Keratinocyte (primary cell): ENCODE measurements around the gene C2CD3. TPM values are rescaled to one million over a fixed set of nuclear protein-coding genes. Genes with fewer than 3 reads are reported as not detected.

ENCODE experiments used
- DNase-seq: peaks from one replicate; pipeline ENCODE4 v3.0.0-alpha.2; 2011; ENCODE audit warnings: low read depth, missing footprints, low spot score
- FAIRE-seq: peaks from 2 replicates; lab custom pipeline; 2011; peaks lifted over from hg19 to GRCh38; lab: Jason Lieb, UNC
- H2AFZ ChIP-seq: 2 replicates; pipeline ENCODE4 v1.6.0; 2012; ENCODE audit warnings: low read length, control low read depth, inconsistent platforms; ENCODE audit not compliant: control insufficient read depth
- H3K27ac ChIP-seq: 2 replicates; pipeline ENCODE4 v1.5.1; 2011; ENCODE audit warnings: low read length; ENCODE audit not compliant: control insufficient read depth, insufficient read depth
- H3K27me3 ChIP-seq: 3 replicates; pipeline ENCODE4 v1.6.0; 2011; ENCODE audit warnings: low read length; ENCODE audit not compliant: control insufficient read depth, insufficient read depth; ENCODE audit errors: extremely low read depth
- H3K36me3 ChIP-seq, 2 experiments: 2 replicates in 1 of 2; 3 replicates in 1 of 2; pipeline ENCODE4 v1.5.1; 2011; ENCODE audit warnings: low read length in 2 of 2, mild to moderate bottlenecking in 1 of 2; ENCODE audit not compliant: control insufficient read depth in 2 of 2, insufficient read depth in 2 of 2; ENCODE audit errors: extremely low read depth in 1 of 2
- H3K4me1 ChIP-seq: 3 replicates; pipeline ENCODE4 v1.5.1; 2011; ENCODE audit warnings: low read length; ENCODE audit not compliant: control insufficient read depth, insufficient read depth; ENCODE audit errors: extremely low read depth
- H3K4me2 ChIP-seq: 3 replicates; pipeline ENCODE4 v1.6.0; 2011; ENCODE audit warnings: low read depth, low read length; ENCODE audit not compliant: control insufficient read depth, insufficient read depth; ENCODE audit errors: extremely low read depth
- H3K4me3 ChIP-seq, 3 experiments: fragments of 200-600 bp in 1 of 3; sonication (generic) in 1 of 3; 2 replicates in 2 of 3; 3 replicates in 1 of 3; pipeline ENCODE4 v1.5.1; 2011 to 2016; ENCODE audit warnings: low read length in 3 of 3, mild to moderate bottlenecking in 3 of 3, control low read depth in 2 of 3, inconsistent platforms in 1 of 3, low read depth in 1 of 3, mixed read lengths in 1 of 3, mixed run types in 1 of 3, moderate library complexity in 1 of 3; ENCODE audit not compliant: control insufficient read depth in 2 of 3, insufficient read depth in 2 of 3; ENCODE audit errors: extremely low read depth in 1 of 3
- H3K79me2 ChIP-seq: 2 replicates; pipeline ENCODE4 v1.6.0; 2012; ENCODE audit warnings: low read length; ENCODE audit not compliant: control insufficient read depth, insufficient read depth
- H3K9ac ChIP-seq: 3 replicates; pipeline ENCODE4 v1.6.0; 2011; ENCODE audit warnings: low read length; ENCODE audit not compliant: control insufficient read depth, insufficient read depth; ENCODE audit errors: extremely low read depth
- H3K9me1 ChIP-seq: 3 replicates; pipeline ENCODE4 v1.6.0; 2011; ENCODE audit warnings: low read length; ENCODE audit not compliant: control insufficient read depth, insufficient read depth; ENCODE audit errors: extremely low read depth
- H3K9me3 ChIP-seq: 2 replicates; pipeline ENCODE4 v1.5.1; 2012; ENCODE audit warnings: low read depth, low read length; ENCODE audit not compliant: control insufficient read depth
- H4K20me1 ChIP-seq: 3 replicates; pipeline ENCODE4 v1.6.0; 2011; ENCODE audit warnings: low read length; ENCODE audit not compliant: control insufficient read depth, insufficient read depth; ENCODE audit errors: extremely low read depth
- CTCF ChIP-seq, 3 experiments: IDR thresholded peaks in 1 of 3; conservative IDR thresholded peaks in 1 of 3; optimal IDR thresholded peaks in 1 of 3; 2 replicates in 2 of 3; 3 replicates in 1 of 3; pipeline versions ENCODE3 to v1.5.1; 2011; ENCODE audit warnings: low read length in 3 of 3, mild to moderate bottlenecking in 3 of 3, moderate library complexity in 2 of 3, control low read depth in 1 of 3, inconsistent platforms in 1 of 3; ENCODE audit not compliant: insufficient read depth in 2 of 3; ENCODE audit errors: extremely low read depth in 1 of 3
- EZH2 ChIP-seq: IDR thresholded peaks from one replicate; pipeline ENCODE4 v1.6.1; 2012; ENCODE audit warnings: inconsistent platforms, mild to moderate bottlenecking, low read length, moderate library complexity
- dilution Hi-C: fragments of 300-500 bp; cut with MboI; formaldehyde crosslinking; loops from one replicate; pipeline ENCODE4 v1.7.0; 2020; ENCODE audit warnings: low sequenced_read_pairs; ENCODE audit not compliant: extremely low pct_ligation_motif_present
- polyA plus RNA-seq, 5 experiments: library from polyadenylated mRNA; depleted of rRNA in 3 of 5; stranded (reverse) in 3 of 5; stranded (forward) in 1 of 5; unstranded in 1 of 5; fragments of >200 nt; gene quantifications; 1 replicate in 1 of 5; 2 replicates in 3 of 5; 3 replicates in 1 of 5; pipeline versions ENCODE4 v1.2.1 to v1.2.3, GENCODE V29; 2011 to 2012; ENCODE audit warnings: missing spikeins in 2 of 5, low read depth in 1 of 5, low replicate concordance in 1 of 5

Gene C2CD3
- polyA plus RNA-seq, 1 donor (not counting 4 experiments of a cell fraction or from before 2014, with no cell fraction given): 9.8 TPM

GRCh38 chr11:73971175-73971719, 199.6 kb downstream of the C2CD3 start:
- DNase-seq (no peak), FAIRE-seq (no peak)
- Histone ChIP-seq H3K4me1 (peaks cover 8% of the 10 kb centered on the region), H3K27ac (no peak overlapping the region), H3K9ac (no peak overlapping the region), H3K79me2 (no peaks in the 10 kb centered on the region), H2AFZ (no peak overlapping the region), H3K36me3 (no peaks in the 10 kb centered on the region), H4K20me1 (no peaks in the 10 kb centered on the region), H3K4me2 (no peak overlapping the region), H3K27me3 (no peaks in the 10 kb centered on the region), H3K9me1 (no peaks in the 10 kb centered on the region), H3K9me3 (no peaks in the 10 kb centered on the region), H3K4me3 (no peak overlapping the region)
- TF ChIP-seq CTCF (optimal IDR thresholded peaks at IDR 0.05 in 1 of 3, IDR thresholded peaks at IDR 0.05 in 1 of 3, conservative IDR thresholded peaks at IDR 0.05 in 1 of 3; ENCODE audit: extremely low read depth in 1 of 3, insufficient read depth in 2 of 3, low read length in 3 of 3) (no peak), EZH2 (no peak)
- dilution Hi-C loops: no loop called here

- dilution Hi-C loops: no loop called here
- Histone ChIP-seq H3K9me3 (no peaks in the 10 kb centered on the region), H3K79me2 (no peaks in the 10 kb centered on the region), H3K27ac (no peak overlapping the region), H3K4me2 (no peak overlapping the region), H2AFZ (no peak overlapping the region), H3K9me1 (no peaks in the 10 kb centered on the region), H3K27me3 (no peaks in the 10 kb centered on the region), H3K36me3 (no peaks in the 10 kb centered on the region), H4K20me1 (no peaks in the 10 kb centered on the region), H3K9ac (no peak overlapping the region), H3K4me3 (no peak overlapping the region), H3K4me1 (peaks cover 8% of the 10 kb centered on the region)
- no peak for TF ChIP-seq EZH2
- TF ChIP-seq CTCF (optimal IDR thresholded peaks at IDR 0.05 in 1 of 3, IDR thresholded peaks at IDR 0.05 in 1 of 3, conservative IDR thresholded peaks at IDR 0.05 in 1 of 3; ENCODE audit: extremely low read depth in 1 of 3, insufficient read depth in 2 of 3, low read length in 3 of 3): no peak
- FAIRE-seq (no peak), DNase-seq (no peak)
Measured at GRCh38 chr11:73969991-73970800, 200.6 kb downstream of the C2CD3 start.
